Adrenal gland (tissue), 5 donors: ENCODE data around the gene EFL1.

Experiments
- CTCF ChIP-seq, 6 experiments: fragments of 450-650 bp in 4 of 6; fragments of 200-600 bp in 2 of 6; sonication (generic) in 1 of 6; IDR thresholded peaks; 1 replicate in 5 of 6; 2 replicates in 1 of 6; pipeline versions ENCODE4 v1.5.1 to v1.8.0; 2016 to 2021; ENCODE audit warnings: antibody characterized with exemption in 6 of 6, mild to moderate bottlenecking in 2 of 6, moderate library complexity in 1 of 6
- POLR2A ChIP-seq, 2 donors: fragments of 450-650 bp; IDR thresholded peaks; one replicate each; pipeline ENCODE4 v1.6.1; 2017; ENCODE audit warnings: antibody characterized with exemption in 2 of 2, mild to moderate bottlenecking in 2 of 2, moderate library complexity in 1 of 2
- donor health status: DM: no; HTN: no; CAD: no.

- TF ChIP-seq CTCF (IDR thresholded peaks at IDR 0.05) (no peak), POLR2A (IDR thresholded peaks at IDR 0.05) (no peak)
These were observed 81.2 kb downstream of the EFL1 start for GRCh38 chr15:82181371-82181770.
